Gastroesophageal sphincter (tissue), 3 donors: ENCODE data around the gene DNTT.

Experiments
- CTCF ChIP-seq, 4 experiments: fragments of 200-600 bp in 2 of 4; fragments of 450-650 bp in 2 of 4; sonication (generic) in 1 of 4; IDR thresholded peaks; one replicate each; pipeline ENCODE4 v1.5.1; 2017 to 2019; ENCODE audit warnings: antibody characterized with exemption in 4 of 4, mild to moderate bottlenecking in 2 of 4, moderate library complexity in 2 of 4
- EP300 ChIP-seq: sonication (generic); formaldehyde crosslinking; IDR thresholded peaks from one replicate; pipeline ENCODE4 v1.6.1; 2017; ENCODE audit warnings: antibody characterized with exemption, mild to moderate bottlenecking
- POLR2A ChIP-seq, 2 donors: fragments of 450-650 bp; IDR thresholded peaks; one replicate each; pipeline ENCODE4 v1.6.1; 2017; ENCODE audit warnings: antibody characterized with exemption in 2 of 2, mild to moderate bottlenecking in 2 of 2, moderate library complexity in 1 of 2
- POLR2AphosphoS5 ChIP-seq: sonication (generic); formaldehyde crosslinking; IDR thresholded peaks from one replicate; pipeline ENCODE4 v1.6.1; 2017; ENCODE audit warnings: antibody characterized with exemption

DNA sequence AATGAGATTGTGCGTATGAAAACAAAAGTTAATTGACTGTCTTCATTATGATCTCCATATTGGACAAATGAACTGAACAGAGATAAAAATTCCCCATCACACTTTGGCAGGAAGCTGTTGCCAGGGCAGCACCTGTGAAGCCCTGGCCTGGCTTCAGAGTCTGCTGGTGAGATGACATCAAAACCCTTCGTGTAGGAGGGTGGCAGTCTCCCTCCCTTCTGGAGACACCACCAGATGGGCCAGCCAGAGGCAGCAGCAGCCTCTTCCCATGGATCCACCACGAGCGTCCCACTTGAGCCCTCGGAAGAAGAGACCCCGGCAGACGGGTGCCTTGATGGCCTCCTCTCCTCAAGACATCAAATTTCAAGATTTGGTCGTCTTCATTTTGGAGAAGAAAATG, at the start of gene DNTT:
- TF ChIP-seq POLR2AphosphoS5 (no peak), CTCF (IDR thresholded peaks at IDR 0.05) (no peak), POLR2A (IDR thresholded peaks at IDR 0.05) (no peak), EP300 (no peak)
